NCI-H2029 (cell line): ENCODE data around the gene ALX1.
"Not testable (repeated sequence)": the region's sequence is repeated elsewhere in the genome, so short reads cannot be mapped to it uniquely, and the experiment has no call there.

Experiments
- DNase-seq: peaks from one replicate; lab custom pipeline; 2025; lab: John Stamatoyannopoulos, UW

ALX1 gene

DNA sequence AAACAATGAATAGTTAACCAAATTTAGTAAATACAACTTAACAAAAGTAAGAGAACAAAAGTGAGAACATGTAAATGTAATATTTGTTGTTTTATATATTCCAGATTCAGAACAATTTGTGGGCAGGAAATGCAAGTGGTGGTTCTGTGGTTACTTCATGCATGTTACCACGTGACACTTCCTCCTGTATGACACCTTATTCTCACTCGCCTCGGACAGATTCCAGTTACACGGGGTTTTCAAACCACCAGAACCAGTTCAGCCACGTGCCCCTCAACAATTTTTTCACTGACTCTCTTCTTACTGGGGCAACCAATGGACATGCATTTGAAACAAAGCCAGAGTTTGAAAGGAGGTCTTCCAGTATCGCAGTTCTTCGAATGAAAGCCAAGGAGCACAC is 21.0 kb downstream of the ALX1 start:
- DNase-seq = no peak

GRCh38 chr12:85308374-85308773 is 28.4 kb downstream of the ALX1 start:
- DNase-seq = no peak

DNA sequence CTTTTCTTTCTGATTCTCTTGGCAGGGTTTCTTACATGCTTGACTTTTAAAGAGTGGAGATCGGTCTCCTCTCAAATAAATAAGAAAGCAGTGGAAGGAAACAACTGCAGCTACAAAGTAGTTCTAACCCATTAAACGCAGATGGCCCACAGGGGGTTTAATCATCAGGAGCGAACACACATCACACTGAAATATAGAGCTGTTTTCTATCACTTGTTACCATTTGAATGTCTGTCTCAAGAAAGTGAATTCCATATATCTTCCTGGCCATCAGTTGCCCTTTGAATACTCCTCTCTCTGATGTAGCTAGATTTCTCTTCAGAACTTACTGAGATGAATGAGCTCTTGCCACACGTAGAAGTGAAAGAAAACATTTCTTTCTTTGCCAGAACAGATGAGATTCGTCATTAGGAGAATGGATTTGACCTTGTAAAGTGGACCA is 29.1 kb downstream of the ALX1 start:
- DNase-seq = no peak

DNA sequence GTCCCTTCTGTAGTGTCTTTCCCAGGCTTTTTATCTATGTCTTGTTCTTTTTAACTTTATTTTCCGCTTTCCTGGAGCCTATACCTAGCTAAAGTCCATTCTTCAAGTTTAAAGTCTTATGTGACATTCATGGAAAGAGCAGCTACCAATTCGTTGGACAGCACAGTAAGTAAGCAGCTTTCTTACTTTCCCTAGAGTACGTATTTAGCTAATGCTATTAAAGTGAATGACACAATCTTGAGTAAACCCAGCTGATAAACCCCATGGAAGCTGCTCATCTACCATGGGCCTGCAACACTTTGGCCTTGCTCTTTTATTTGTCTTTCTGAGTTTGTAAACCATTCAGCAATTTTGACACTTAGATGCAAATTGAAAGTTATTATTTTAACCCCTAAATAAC is 30.0 kb downstream of the ALX1 start:
- DNase-seq = no peak

DNA sequence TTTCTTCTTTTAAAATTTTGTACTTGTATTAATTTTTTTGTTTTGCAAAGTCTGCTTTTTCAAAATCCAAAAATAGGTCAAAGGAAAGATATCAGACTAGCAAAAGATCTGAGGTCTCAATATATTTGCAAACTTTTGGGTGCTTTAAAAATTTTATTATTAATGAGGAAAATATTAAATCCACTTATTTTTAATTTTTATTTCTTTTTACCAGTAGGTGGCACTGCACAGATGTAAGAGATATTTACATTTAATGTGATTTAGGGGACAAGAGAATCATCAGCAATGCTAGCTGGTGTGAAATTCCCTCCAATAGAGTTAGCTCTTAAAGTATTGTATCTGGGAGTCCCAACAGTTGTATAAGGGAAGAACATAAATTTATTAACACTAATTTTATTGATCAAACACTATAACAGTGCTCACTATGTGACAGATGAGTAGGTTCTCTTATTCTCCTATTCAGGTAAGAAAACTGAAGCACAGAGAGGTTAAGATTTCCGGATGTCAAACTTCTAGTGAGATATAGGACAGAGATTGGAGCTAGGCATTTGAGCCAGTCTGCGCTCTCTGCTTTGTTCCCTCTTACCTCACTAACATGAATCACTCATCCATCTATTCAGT is 30.5 kb downstream of the ALX1 start:
- DNase-seq = no peak

DNA sequence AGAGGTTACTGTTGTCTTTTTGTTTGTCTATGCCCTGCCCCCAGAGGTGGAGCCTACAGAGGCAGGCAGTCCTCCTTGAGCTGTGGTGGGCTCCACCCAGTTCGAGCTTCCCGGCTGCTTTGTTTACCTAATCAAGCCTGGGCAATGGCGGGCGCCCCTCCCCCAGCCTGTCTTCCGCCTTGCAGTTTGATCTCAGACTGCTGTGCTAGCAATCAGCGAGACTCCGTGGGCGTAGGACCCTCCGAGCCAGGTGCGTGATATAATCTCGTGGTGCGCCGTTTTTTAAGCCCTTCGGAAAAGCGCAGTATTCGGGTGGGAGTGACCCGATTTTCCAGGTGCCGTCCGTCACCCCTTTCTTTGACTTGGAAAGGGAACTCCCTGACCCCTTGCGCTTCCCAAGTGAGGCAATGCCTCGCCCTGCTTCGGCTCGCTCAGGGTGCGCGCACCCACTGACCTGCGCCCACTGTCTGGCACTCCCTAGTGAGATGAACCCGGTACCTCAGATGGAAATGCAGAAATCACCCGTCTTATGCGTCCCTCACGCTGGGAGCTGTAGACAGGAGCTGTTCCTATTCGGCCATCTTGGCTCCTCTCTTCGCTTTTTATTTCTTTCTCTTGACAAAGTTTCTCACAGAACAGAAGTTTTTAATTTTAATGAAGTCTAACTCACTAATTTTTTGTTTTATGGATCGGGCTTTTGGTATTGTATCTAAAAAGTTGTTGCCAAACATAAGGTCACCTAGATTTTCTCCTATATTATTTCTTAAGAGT is 38.0 kb downstream of the ALX1 start:
- DNase-seq = not testable (repeated sequence)

GRCh38 chr12:85322715-85323114 is 42.7 kb downstream of the ALX1 start:
- no peak for DNase-seq

DNA sequence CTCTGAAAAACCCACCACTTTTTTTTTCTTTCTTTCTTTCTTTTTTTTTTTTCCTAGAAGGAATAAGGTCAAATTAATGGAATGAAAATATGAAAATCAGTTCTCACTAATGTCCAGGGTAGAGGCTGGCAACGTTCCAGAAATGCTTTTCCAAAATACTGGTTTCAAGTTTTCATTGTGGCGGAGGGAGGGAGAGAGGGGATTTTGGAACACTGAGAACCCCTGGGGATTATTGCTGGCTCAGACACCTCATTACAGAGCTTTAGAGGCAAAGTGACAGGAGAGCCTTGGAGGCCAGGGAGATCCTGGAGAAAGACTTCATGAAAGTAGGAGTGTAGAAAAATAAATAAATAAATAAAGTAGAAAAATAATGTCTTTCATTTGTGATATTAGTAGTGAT is 45.4 kb downstream of the ALX1 start:
- DNase-seq = no peak

DNA sequence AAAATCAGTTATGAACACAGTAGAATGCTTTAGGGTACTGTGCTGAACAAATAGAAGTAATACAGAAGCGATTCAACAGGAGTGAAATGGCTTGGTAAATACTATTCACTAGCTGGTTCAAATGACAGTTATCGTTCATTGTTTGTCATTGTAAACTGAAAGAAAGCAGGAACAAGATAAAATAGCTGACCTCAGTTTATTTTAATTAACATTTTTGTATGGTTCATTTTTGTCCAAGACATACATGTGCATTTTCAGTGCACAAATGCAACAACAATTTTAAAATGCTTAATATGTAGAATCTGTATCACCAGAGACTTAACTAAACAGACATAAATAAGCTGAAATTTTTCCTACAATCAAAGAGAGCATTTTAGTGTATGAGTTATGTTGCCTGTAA is 49.9 kb downstream of the ALX1 start:
- DNase-seq = no peak

GRCh38 chr12:85348779-85349178 is 68.8 kb downstream of the ALX1 start:
- DNase-seq = no peak

GRCh38 chr12:85350356-85350755 is 70.3 kb downstream of the ALX1 start:
- no peak for DNase-seq
